Type B pancreatic cell (in vitro differentiated cells): Measurements from ENCODE around the gene DGLUCY. TPM values are rescaled to one million over a fixed set of nuclear protein-coding genes. Genes with fewer than 3 reads are reported as not detected.
"Not testable (repeated sequence)": the region's sequence is repeated elsewhere in the genome, so short reads cannot be mapped to it uniquely, and the experiment has no call there.

Experiments used
- DNase-seq: peaks from one replicate; pipeline ENCODE4 v3.0.0; 2021; ENCODE audit warnings: mixed read lengths; ENCODE audit not compliant: unreplicated experiment; ENCODE audit errors: extremely low spot score
- H3K27ac Mint-ChIP-seq: 2 replicates; pipeline ENCODE4 v1.8.0; 2021; ENCODE audit warnings: mild to moderate bottlenecking, mixed read lengths
- H3K27me3 Mint-ChIP-seq: 2 replicates; pipeline ENCODE4 v1.8.0; 2021; ENCODE audit warnings: mixed read lengths
- H3K36me3 Mint-ChIP-seq: 2 replicates; pipeline ENCODE4 v1.8.0; 2021; ENCODE audit warnings: mixed read lengths
- H3K4me1 Mint-ChIP-seq: one replicate; pipeline ENCODE4 v1.8.0; 2021; ENCODE audit warnings: mixed read lengths; ENCODE audit not compliant: unreplicated experiment
- H3K4me3 Mint-ChIP-seq: 2 replicates; pipeline ENCODE4 v1.8.0; 2021; ENCODE audit warnings: mild to moderate bottlenecking, mixed read lengths
- H3K9me3 Mint-ChIP-seq: 2 replicates; pipeline ENCODE4 v1.8.0; 2021; ENCODE audit warnings: mixed read lengths
- total RNA-seq: library from RNA; stranded (reverse); gene quantifications from 2 replicates; pipeline ENCODE4 v1.2.1, GENCODE V29; 2021; ENCODE audit warnings: low replicate concordance
- TF ChIP-seq, protein P1 (sequence below): fragments of 200-600 bp; sonication (generic); conservative IDR thresholded peaks from 2 replicates; pipeline ENCODE4 v1.5.0; 2021; ENCODE audit warnings: antibody characterized with exemption, mild to moderate bottlenecking

Gene DGLUCY
- total RNA-seq, 1 donor from 2014 or later = 37.5 TPM

DNA sequence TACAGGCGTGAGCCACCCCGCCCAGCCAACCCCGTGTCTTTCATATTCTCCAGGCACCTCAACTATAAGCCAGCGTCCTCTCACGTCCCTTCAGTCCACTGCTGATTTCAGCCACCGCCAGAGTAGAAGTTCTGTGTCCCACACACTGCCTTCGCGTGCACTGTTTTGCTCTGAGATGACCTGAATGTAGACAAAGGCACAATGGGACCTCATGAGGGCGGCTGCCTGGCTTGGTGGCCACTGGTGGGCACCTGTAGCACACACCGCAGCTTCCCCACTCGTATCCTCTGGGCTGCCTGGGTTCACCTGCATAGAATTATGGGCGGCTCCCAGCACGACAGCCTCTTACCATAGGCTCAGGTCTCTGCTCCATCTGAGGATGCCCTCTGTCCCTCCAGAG lies 73.4 kb downstream of the DGLUCY start:
- Mint-ChIP-seq H3K9me3 (no peaks in the 10 kb centered on the region), H3K36me3 (peaks cover 10% of the 10 kb centered on the region), H3K4me3 (no peak overlapping the region), H3K27ac (no peak overlapping the region), H3K4me1 (no peaks in the 10 kb centered on the region), H3K27me3 (no peaks in the 10 kb centered on the region)
- no peak for DNase-seq
- TF ChIP-seq, protein P1, sequence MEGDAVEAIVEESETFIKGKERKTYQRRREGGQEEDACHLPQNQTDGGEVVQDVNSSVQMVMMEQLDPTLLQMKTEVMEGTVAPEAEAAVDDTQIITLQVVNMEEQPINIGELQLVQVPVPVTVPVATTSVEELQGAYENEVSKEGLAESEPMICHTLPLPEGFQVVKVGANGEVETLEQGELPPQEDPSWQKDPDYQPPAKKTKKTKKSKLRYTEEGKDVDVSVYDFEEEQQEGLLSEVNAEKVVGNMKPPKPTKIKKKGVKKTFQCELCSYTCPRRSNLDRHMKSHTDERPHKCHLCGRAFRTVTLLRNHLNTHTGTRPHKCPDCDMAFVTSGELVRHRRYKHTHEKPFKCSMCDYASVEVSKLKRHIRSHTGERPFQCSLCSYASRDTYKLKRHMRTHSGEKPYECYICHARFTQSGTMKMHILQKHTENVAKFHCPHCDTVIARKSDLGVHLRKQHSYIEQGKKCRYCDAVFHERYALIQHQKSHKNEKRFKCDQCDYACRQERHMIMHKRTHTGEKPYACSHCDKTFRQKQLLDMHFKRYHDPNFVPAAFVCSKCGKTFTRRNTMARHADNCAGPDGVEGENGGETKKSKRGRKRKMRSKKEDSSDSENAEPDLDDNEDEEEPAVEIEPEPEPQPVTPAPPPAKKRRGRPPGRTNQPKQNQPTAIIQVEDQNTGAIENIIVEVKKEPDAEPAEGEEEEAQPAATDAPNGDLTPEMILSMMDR = no peak

DNA sequence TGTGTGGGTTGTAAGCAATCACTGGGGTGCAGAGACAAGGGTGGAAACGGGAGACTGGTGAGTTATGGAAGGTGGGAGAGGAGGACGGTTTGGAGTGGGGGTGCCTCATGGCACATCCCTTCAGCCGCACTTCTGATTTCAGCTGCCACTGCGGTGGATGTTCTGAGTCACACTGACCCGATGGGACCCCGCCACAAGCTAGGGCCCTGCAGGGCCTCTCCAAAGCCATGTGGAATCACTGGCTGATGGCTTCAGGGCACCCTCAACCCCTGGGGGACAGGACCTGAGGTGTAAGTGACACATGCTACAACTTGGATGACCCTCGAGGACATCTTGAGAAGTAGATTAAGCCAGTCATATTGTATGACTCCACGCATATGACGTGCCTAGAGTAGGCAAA lies 77.0 kb downstream of the DGLUCY start:
- no peak for DNase-seq
- H3K4me3 Mint-ChIP-seq = no peak overlapping the region
- TF ChIP-seq, protein P1 = no peak
- no peaks in the 10 kb centered on the region for H3K4me1 Mint-ChIP-seq
- H3K27me3 Mint-ChIP-seq = no peaks in the 10 kb centered on the region
- peaks cover 14% of the 10 kb centered on the region for H3K36me3 Mint-ChIP-seq
- peak overlapping the region; percentile 45 for H3K27ac Mint-ChIP-seq
- H3K9me3 Mint-ChIP-seq = no peaks in the 10 kb centered on the region

DNA sequence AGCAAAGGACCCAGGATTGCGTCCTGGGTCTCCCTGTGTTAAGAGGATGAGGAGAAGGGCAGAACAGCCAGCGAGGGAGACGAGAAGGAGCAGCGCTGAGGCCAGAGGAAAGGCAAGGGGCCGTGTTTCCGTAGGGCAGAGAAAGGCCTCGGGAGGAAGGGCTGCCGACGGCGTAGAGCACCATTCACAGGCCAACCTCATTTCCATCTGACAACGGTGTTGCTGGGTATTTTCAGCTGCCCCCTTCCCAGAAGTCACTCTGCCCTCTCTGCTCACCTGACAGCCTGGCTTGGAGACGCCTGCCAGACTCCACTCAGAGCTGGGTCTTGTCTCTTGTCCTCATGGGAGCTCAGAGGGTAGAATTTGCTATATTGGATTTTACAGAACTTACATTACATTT lies 79.2 kb downstream of the DGLUCY start:
- H3K27ac Mint-ChIP-seq = no peak overlapping the region
- no peaks in the 10 kb centered on the region for H3K27me3 Mint-ChIP-seq
- no peaks in the 10 kb centered on the region for H3K9me3 Mint-ChIP-seq
- DNase-seq = no peak
- no peak overlapping the region for H3K4me3 Mint-ChIP-seq
- peaks cover 14% of the 10 kb centered on the region for H3K36me3 Mint-ChIP-seq
- H3K4me1 Mint-ChIP-seq = no peaks in the 10 kb centered on the region
- TF ChIP-seq, protein P1 = no peak

DNA sequence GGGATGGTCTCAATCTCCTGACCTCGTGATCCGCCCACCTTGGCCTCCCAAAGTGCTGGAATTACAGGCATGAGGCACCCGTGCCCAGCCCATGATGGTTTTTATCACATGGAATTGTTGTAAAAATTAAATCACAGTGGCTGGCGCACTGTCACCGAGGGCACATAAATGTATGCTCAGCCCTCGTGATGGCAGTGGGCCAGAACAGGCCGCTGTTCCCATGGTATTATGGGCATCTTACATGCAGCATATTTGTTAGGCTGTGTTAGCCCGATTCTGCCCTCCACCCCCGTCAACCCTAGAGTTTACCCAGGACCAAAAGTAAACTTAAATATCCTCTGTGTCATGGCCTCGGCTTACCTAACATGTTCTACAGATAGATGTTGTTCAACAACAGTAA lies 82.0 kb downstream of the DGLUCY start:
- Mint-ChIP-seq H3K4me3 (no peak overlapping the region), H3K27me3 (no peaks in the 10 kb centered on the region), H3K27ac (no peak overlapping the region), H3K36me3 (peaks cover 25% of the 10 kb centered on the region), H3K9me3 (peaks cover 4% of the 10 kb centered on the region), H3K4me1 (no peaks in the 10 kb centered on the region)
- TF ChIP-seq, protein P1 = no peak
- DNase-seq = no peak

DNA sequence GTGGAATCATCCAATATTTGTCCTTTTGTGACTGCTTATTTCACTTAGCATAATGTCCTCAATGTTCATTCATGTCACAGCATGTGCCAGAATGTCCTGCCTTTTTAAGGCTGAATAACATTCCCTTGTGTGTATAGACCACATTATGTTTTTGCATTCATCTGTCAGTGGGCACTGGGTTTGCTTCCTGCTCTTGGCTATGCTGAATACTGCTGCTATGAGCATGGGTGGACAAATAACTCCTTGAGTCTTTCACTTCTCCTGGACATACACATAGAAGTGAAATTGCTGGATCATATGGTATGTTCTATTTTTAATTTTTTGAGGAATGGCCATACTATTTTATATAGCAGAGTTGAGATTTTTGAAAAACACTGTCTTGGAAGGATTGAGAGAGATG lies 83.8 kb downstream of the DGLUCY start:
- H3K27ac Mint-ChIP-seq = no peak overlapping the region
- no peaks in the 10 kb centered on the region for H3K4me1 Mint-ChIP-seq

DNA sequence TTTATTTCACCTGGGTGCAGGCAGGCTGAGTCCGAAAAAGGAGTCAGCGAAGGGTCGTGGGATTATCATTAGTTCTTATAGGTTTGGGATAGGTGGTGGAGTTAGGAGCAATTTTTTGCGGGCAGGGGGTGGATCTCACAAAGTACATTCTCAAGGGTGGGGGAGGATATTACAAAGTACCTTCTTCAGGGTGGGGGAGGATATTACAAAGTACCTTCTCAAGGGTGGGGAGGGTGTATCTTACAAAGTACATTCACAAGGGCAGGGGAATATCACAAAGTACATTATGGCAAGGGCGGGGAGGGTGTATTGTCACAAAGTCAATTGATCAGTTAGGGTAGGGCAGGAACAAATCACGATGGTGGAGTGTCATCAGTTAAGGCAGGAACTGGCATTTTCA lies 86.9 kb downstream of the DGLUCY start:
- H3K4me1 Mint-ChIP-seq, H3K4me3 Mint-ChIP-seq, H3K27me3 Mint-ChIP-seq, H3K9me3 Mint-ChIP-seq, DNase-seq, H3K27ac Mint-ChIP-seq: not testable (repeated sequence)
- peaks cover 29% of the 10 kb centered on the region for H3K36me3 Mint-ChIP-seq

More for the DNA sequence above, 83.8 kb downstream of the DGLUCY start:
- Mint-ChIP-seq H3K27me3 (no peaks in the 10 kb centered on the region), H3K36me3 (peaks cover 21% of the 10 kb centered on the region), H3K4me3 (no peak overlapping the region), H3K9me3 (peaks cover 4% of the 10 kb centered on the region)
- DNase-seq = no peak
- TF ChIP-seq, protein P1 = no peak
